Astrocyte of the spinal cord (primary cell): Measurements from ENCODE around the gene MYBPHL.

Source experiments
- DNase-seq: peaks from one replicate; pipeline ENCODE4 v3.0.0; 2011; ENCODE audit warnings: low read depth, low spot score
- H3K4me3 ChIP-seq: 2 replicates; pipeline ENCODE4 v1.5.1; 2011; ENCODE audit warnings: low read depth, mild to moderate bottlenecking, low read length, moderate library complexity
- CTCF ChIP-seq: IDR thresholded peaks from 2 replicates; pipeline ENCODE4 v1.5.1; 2012; ENCODE audit warnings: low read depth, mild to moderate bottlenecking, low read length, inconsistent platforms
- in situ Hi-C: cut with HindIII; loops from 2 replicates; pipeline ENCODE4 v1.10.0; 2017; ENCODE audit warnings: low sequenced_read_pairs

MYBPHL gene

GRCh38 chr1:109242387-109242786 is 64.4 kb downstream of the MYBPHL start:
- DNase-seq = no peak
- H3K4me3 ChIP-seq = no peak overlapping the region
- in situ Hi-C loops = no loop called here
- no peak for TF ChIP-seq CTCF
